Lower leg skin (tissue), 4 donors: ENCODE data around the gene GAK. TPM values are rescaled to one million over a fixed set of nuclear protein-coding genes. Genes with fewer than 3 reads are reported as not detected.
A peak's percentile ranks its signal among the peaks of the same experiment; 100 is the strongest.

Experiments used
- DNase-seq, 2 donors: peaks; one replicate each; pipeline ENCODE4 v3.0.0-alpha.2; 2019; ENCODE audit warnings: low spot score in 2 of 2
- H3K4me3 ChIP-seq: fragments of 200-600 bp; sonication (generic); 2 replicates; pipeline ENCODE4 v1.5.1; 2017; ENCODE audit warnings: mild to moderate bottlenecking, low read depth; ENCODE audit not compliant: poor library complexity, severe bottlenecking
- POLR2A ChIP-seq, 2 donors: fragments of 450-650 bp; IDR thresholded peaks; one replicate each; pipeline ENCODE4 v1.6.1; 2016 to 2017; ENCODE audit warnings: antibody characterized with exemption in 2 of 2, mild to moderate bottlenecking in 1 of 2, moderate library complexity in 1 of 2
- WGBS, 2 donors: methylation state at CpG; one replicate each; pipeline ENCODE4 v1.1.5; 2018; 5-methylcytosine and 5-hydroxymethylcytosine counted together
- intact Hi-C: fragments of 100-400 bp; cut with DNase I; formaldehyde crosslinking; loops from one replicate; pipeline ENCODE4 v1.15.0; 2023; ENCODE audit warnings: low total_unique reads
- total RNA-seq, 4 donors: library from RNA; depleted of rRNA; stranded (reverse); fragments of >200 nt; gene quantifications; one replicate each; pipeline ENCODE4 v1.1.0, GENCODE V29; 2016
- TF ChIP-seq, protein P1 (sequence below), 3 donors: fragments of 450-650 bp; IDR thresholded peaks; one replicate each; pipeline ENCODE4 v1.5.1; 2016; ENCODE audit warnings: antibody characterized with exemption in 3 of 3, mild to moderate bottlenecking in 3 of 3, moderate library complexity in 2 of 3

The GAK gene
- total RNA-seq, 4 donors from 2014 or later, result 94.7 to 154 (median 108) TPM

DNA sequence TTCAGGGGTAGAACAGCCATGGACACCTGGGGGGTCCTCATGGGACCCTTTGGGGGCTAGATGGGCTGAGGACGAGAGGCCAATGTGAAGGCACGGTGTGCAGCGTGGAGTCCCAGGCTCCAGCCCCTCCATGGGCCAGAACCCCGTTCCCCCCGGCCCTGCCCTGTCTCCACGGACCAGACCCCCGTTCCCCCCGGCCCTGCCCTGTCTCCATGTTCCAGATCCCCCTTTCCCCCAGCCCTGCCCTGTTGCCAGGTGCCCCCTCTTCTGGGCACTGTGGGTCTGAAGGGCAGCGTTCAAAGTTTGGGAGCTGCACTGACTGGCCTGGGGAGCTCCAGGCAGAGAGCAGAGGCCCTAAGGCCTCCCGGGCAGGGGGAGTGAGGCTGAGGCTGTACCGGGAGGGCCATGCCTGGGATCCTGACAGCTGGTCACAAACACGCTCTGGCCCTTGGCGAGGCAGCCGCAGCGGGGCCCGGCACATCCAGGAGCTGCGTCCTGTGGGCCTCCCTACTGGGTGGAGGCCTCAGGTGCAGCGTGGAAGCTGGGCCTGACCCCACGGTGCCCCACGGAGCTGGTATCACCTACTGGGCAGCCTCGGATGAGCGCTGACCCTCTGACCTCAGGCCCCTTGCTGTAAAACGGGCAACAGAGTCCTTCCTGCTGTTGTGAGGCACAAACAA, 32.4 kb upstream of the GAK start:
- 91 to 93% methylated on average over 11 to 23 of the region's 23 CpGs for WGBS, 2 donors
- TF ChIP-seq, protein P1, sequence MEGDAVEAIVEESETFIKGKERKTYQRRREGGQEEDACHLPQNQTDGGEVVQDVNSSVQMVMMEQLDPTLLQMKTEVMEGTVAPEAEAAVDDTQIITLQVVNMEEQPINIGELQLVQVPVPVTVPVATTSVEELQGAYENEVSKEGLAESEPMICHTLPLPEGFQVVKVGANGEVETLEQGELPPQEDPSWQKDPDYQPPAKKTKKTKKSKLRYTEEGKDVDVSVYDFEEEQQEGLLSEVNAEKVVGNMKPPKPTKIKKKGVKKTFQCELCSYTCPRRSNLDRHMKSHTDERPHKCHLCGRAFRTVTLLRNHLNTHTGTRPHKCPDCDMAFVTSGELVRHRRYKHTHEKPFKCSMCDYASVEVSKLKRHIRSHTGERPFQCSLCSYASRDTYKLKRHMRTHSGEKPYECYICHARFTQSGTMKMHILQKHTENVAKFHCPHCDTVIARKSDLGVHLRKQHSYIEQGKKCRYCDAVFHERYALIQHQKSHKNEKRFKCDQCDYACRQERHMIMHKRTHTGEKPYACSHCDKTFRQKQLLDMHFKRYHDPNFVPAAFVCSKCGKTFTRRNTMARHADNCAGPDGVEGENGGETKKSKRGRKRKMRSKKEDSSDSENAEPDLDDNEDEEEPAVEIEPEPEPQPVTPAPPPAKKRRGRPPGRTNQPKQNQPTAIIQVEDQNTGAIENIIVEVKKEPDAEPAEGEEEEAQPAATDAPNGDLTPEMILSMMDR (IDR thresholded peaks at IDR 0.05), result no peak
- no peak for TF ChIP-seq POLR2A (IDR thresholded peaks at IDR 0.05)
- intact Hi-C loops, result no loop called here
- no peak overlapping the region for H3K4me3 ChIP-seq
- no peak for DNase-seq

DNA sequence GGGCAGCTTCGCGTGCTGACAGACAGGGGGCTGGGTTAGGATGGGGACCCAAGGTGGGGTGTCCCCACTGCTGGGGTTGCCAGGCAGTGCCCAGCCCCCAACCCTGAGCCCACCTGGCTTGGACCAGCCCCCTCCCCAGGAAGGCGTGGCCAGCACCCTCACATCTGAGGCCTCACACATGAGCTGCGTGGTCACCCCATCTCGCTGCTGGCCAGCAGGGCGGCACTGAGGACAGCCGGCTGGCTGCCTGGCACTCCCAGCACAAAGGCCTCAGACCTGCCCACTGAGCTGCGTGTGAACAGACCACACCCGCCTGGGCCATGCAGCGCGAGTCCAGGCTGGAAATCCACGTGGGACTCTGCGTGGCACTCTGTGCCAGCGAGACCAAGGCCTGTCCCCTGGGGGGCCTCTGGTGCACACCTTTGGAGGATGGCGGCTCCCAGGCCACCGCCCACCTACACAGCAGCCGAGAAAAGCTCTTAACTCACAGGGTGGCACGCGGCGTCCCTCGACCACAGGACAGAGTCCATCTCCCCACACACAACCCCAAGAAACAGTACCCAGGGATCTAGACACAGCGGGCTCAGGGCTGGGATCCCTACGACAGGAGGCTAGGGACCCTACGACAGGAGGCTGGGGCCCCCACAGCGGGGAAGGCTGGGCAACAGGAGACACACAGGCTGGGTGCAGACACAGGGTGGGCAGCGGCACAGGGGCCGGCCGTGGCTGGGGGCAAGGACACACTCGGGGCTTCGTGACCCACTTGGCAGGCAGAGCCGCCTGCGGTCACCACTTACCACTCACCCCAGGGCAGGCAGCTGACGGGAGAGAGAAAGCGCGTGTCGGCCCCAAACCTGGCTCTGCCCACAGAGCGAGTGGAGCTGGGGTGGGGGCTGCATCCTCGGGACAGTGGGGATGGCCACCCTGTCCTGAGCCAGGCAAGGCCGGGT, 31.4 kb upstream of the GAK start:
- intact Hi-C loops, result no loop called here
- TF ChIP-seq, protein P1 (IDR thresholded peaks at IDR 0.05), result no peak
- no peak for TF ChIP-seq POLR2A (IDR thresholded peaks at IDR 0.05)
- H3K4me3 ChIP-seq, result no peak overlapping the region
- 81 to 92% methylated on average over 23 to 38 of the region's 39 CpGs for WGBS, 2 donors
- peak in 1 of 2 donors; percentile 85 for DNase-seq

DNA sequence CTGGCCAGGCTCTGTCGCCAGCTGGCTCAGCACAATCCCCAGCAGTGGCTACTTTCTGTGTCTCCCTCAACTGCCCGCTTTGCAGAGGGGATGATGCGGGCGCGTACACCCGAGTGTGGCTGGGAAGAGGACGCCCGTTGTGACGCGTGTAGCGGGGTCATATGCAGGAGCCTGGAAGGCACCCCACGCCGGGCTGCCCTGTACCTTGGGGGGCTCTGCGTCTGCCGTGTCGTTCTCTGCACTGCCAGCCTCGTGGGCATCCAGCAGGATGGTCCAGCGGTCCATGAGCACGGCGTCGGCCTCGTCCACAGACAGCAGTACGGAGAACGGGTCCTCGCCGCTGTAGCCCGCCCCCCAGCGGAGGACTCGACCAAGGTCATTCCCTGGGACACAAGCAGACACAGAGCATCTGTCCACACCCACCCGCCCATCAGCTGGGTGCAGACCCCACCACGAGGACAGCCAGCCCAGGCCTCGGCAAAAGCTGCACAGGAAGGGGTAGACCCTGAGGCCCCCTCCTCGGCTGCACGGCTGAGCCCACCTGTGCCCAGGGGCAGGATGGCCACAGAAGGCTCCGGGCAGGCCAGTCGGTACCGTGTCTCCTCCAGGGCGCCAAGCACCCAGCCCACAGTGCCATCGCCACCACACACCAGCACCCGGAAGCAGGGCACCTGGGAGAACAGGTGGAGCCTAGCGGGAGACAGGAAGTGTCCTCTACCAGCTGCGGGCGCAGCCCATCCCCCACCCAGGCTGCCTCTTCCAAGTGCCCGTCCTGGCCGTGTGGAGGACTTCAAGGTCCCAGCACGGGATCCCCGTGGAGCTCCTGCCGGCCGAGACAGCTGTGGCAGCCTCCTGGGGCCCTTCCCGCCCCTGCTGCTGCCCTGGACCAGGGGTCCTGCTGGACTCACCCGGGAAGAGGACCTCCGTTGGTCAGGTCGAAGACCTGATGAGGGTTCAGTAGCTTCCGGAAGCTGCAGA, 30.4 kb upstream of the GAK start:
- WGBS, 2 donors, result 88 to 90% methylated on average over 25 to 34 of the region's 54 CpGs
- no peak for DNase-seq
- intact Hi-C loops, result no loop called here
- no peak overlapping the region for H3K4me3 ChIP-seq
- TF ChIP-seq, protein P1 (IDR thresholded peaks at IDR 0.05), result no peak
- TF ChIP-seq POLR2A (IDR thresholded peaks at IDR 0.05), result no peak

DNA sequence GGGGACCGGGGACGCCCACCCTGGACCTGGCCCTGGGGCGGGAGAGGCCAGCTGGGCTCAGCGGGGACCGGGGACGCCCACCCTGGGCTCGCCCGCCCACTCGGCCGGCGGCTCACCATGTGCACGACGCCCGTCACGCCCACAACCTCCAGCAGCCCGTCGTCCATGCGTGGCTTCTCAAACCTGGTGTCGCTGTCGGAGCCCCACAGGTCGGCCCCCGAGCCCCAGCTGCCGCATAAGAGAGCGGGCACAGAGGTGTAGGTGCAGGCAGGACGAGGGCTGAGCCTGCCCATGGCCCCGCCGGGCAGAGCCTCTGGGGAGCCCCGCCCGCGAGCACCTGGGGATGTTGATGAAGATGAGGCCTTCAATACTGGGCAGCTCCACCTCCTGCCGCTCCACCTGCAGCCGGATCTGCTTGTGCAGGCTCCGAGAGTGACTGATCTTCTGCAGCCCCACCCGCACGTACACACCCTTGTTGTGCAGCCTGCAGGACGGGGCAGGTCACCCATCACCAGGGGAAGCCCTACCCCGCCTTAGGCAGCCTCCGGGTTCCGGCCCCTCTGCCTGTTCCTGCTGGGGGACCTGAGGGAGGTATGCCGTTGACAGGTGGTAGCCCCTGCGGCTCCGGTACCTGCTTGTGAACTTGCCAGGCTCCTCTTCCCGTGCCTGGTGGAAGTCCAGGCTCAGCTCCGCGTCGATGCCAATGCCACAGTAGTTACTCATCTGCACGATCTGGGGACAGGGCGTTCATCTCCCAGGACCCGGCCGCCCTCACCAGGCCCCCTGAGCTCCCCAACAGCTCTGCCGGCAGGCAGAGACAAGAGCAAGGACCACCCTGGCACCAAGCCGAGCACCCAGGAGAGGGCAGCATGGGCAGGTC, 29.5 kb upstream of the GAK start:
- H3K4me3 ChIP-seq, result no peak overlapping the region
- 56 to 69% methylated on average over 39 to 50 of the region's 52 CpGs for WGBS, 2 donors
- no peak for DNase-seq
- TF ChIP-seq POLR2A (IDR thresholded peaks at IDR 0.05), result no peak
- TF ChIP-seq, protein P1 (IDR thresholded peaks at IDR 0.05), result no peak
- intact Hi-C loops, result no loop called here
